ENCODE data around the gene FYB1. TPM values are rescaled to one million over a fixed set of nuclear protein-coding genes. Genes with fewer than 3 reads are reported as not detected.

Gene FYB1
- total and polyA plus RNA-seq, 2 donors (not counting 1 experiment from before 2014, with no cell fraction given) = not detected

DNA sequence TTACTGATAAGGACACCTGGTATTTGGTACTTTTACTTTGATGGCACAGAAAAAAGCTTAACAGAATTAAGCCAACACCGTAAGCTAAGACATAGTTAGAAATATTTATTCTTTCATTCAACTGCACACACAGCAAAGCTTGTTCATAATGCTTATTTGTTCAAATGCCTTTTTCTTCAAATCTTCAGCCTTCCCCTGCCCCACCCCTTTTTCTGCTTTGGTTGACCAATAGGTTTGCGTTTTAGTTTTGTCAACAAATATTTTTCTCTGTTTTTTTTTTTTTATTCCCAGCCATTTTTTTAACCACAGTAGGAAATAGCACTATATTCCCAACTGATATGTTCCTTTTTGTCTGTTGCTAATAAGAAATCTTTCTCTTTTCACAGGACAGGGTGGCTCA lies 140.2 kb downstream of the FYB1 start:
- H2AFZ ChIP-seq (ENCODE audit: low read length) = no peak overlapping the region
- no peaks in the 10 kb centered on the region for H3K27me3 ChIP-seq (ENCODE audit: control insufficient read depth, insufficient read depth, low read length)
- DNase-seq (ENCODE audit: low read depth in 2 of 2) = no peak
- H3K9ac ChIP-seq (ENCODE audit: insufficient read depth, low read length) = no peak overlapping the region
- no peaks in the 10 kb centered on the region for H4K20me1 ChIP-seq (ENCODE audit: control insufficient read depth, extremely low read depth, insufficient read depth, low read length)
- H3K4me1 ChIP-seq (ENCODE audit: control insufficient read depth, extremely low read depth, insufficient read depth, low read length) = peaks cover 3% of the 10 kb centered on the region
- H3K27ac ChIP-seq (ENCODE audit: insufficient read depth, low read length) = no peak overlapping the region
- H3K4me3 ChIP-seq (replicated peaks in 1 of 4; ENCODE audit: control extremely low read depth in 1 of 4, insufficient read depth in 1 of 4, low read depth in 3 of 4, low read length in 4 of 4) = no peak overlapping the region
- no peak overlapping the region for H3K4me2 ChIP-seq (ENCODE audit: extremely low read depth, insufficient read depth, low read length)
- TF ChIP-seq, protein P1, sequence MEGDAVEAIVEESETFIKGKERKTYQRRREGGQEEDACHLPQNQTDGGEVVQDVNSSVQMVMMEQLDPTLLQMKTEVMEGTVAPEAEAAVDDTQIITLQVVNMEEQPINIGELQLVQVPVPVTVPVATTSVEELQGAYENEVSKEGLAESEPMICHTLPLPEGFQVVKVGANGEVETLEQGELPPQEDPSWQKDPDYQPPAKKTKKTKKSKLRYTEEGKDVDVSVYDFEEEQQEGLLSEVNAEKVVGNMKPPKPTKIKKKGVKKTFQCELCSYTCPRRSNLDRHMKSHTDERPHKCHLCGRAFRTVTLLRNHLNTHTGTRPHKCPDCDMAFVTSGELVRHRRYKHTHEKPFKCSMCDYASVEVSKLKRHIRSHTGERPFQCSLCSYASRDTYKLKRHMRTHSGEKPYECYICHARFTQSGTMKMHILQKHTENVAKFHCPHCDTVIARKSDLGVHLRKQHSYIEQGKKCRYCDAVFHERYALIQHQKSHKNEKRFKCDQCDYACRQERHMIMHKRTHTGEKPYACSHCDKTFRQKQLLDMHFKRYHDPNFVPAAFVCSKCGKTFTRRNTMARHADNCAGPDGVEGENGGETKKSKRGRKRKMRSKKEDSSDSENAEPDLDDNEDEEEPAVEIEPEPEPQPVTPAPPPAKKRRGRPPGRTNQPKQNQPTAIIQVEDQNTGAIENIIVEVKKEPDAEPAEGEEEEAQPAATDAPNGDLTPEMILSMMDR (conservative IDR thresholded peaks at IDR 0.05 in 1 of 2, IDR thresholded peaks at IDR 0.05 in 1 of 2; ENCODE audit: low read depth in 1 of 2, low read length in 2 of 2) = no peak
- TF ChIP-seq EZH2 (IDR thresholded peaks at IDR 0.05; ENCODE audit: low read length, missing control alignments) = no peak
- no peaks in the 10 kb centered on the region for H3K79me2 ChIP-seq (ENCODE audit: control insufficient read depth, insufficient read depth, low read length)
- no peaks in the 10 kb centered on the region for H3K36me3 ChIP-seq (ENCODE audit: control insufficient read depth, insufficient read depth, low read length)
- H3K9me3 ChIP-seq (ENCODE audit: control insufficient read depth, insufficient read depth, low read depth, low read length) = no peaks in the 10 kb centered on the region

- no peaks in the 10 kb centered on the region for H3K27me3 ChIP-seq (ENCODE audit: control insufficient read depth, insufficient read depth, low read length)
- H3K9ac ChIP-seq (ENCODE audit: insufficient read depth, low read length) = no peak overlapping the region
Measured at GRCh38 chr5:39076757-39077728, 142.3 kb downstream of the FYB1 start.

More at GRCh38 chr5:39076757-39077728, 142.3 kb downstream of the FYB1 start:
- H3K4me2 ChIP-seq (ENCODE audit: extremely low read depth, insufficient read depth, low read length) = peak overlapping the region; percentile 40
- DNase-seq (ENCODE audit: low read depth in 2 of 2) = peak; percentile 37 to 45
- peaks cover 18% of the 10 kb centered on the region for H3K79me2 ChIP-seq (ENCODE audit: control insufficient read depth, insufficient read depth, low read length)
- H3K4me3 ChIP-seq (replicated peaks in 1 of 4; ENCODE audit: control extremely low read depth in 1 of 4, insufficient read depth in 1 of 4, low read depth in 3 of 4, low read length in 4 of 4) = peak overlapping the region in 1 of 4 experiments; percentile 14
- no peaks in the 10 kb centered on the region for H3K36me3 ChIP-seq (ENCODE audit: control insufficient read depth, insufficient read depth, low read length)
- peak overlapping the region; percentile 26 for H2AFZ ChIP-seq (ENCODE audit: low read length)
- H3K27ac ChIP-seq (ENCODE audit: insufficient read depth, low read length) = no peak overlapping the region
- H3K9me3 ChIP-seq (ENCODE audit: control insufficient read depth, insufficient read depth, low read depth, low read length) = no peaks in the 10 kb centered on the region
- no peaks in the 10 kb centered on the region for H4K20me1 ChIP-seq (ENCODE audit: control insufficient read depth, extremely low read depth, insufficient read depth, low read length)
- TF ChIP-seq, protein P1 (conservative IDR thresholded peaks at IDR 0.05 in 1 of 2, IDR thresholded peaks at IDR 0.05 in 1 of 2; ENCODE audit: low read depth in 1 of 2, low read length in 2 of 2) = no peak
- TF ChIP-seq EZH2 (IDR thresholded peaks at IDR 0.05; ENCODE audit: low read length, missing control alignments) = no peak
- H3K4me1 ChIP-seq (ENCODE audit: control insufficient read depth, extremely low read depth, insufficient read depth, low read length) = peaks cover 3% of the 10 kb centered on the region

Data from fibroblast of lung (primary cell).